Measurements from ENCODE around the gene PSMB11.
"Not testable (repeated sequence)": the region's sequence is repeated elsewhere in the genome, so short reads cannot be mapped to it uniquely, and the experiment has no call there.

Gene PSMB11, protein sequence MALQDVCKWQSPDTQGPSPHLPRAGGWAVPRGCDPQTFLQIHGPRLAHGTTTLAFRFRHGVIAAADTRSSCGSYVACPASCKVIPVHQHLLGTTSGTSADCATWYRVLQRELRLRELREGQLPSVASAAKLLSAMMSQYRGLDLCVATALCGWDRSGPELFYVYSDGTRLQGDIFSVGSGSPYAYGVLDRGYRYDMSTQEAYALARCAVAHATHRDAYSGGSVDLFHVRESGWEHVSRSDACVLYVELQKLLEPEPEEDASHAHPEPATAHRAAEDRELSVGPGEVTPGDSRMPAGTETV

DNA sequence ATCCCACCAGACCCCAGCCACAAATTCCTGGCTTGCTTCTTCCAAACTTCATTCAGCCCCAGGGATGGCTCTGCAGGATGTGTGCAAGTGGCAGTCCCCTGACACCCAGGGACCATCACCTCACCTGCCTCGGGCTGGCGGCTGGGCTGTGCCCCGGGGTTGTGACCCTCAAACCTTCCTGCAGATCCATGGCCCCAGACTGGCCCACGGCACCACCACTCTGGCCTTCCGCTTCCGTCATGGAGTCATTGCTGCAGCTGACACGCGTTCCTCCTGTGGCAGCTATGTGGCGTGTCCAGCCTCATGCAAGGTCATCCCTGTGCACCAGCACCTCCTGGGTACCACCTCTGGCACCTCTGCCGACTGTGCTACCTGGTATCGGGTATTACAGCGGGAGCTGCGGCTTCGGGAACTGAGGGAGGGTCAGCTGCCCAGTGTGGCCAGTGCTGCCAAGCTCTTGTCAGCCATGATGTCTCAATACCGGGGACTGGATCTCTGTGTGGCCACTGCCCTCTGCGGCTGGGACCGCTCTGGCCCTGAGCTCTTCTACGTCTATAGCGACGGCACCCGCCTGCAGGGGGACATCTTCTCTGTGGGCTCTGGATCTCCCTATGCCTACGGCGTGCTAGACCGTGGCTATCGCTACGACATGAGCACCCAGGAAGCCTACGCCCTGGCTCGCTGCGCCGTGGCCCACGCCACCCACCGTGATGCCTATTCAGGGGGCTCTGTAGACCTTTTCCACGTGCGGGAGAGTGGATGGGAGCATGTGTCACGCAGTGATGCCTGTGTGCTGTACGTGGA, at the start of gene PSMB11:
Gene PSMB11, plus strand, starts transcription at position 51 of the 804 bp plus-strand sequence. Its CDS starts 14 bp downstream, at position 65.
- DNase-seq = no peak

- DNase-seq = no peak
Observed at GRCh38 chr14:22993517-22993916, 48.5 kb upstream of the PSMB11 start.

GRCh38 chr14:22994762-22995275, 47.2 kb upstream of the PSMB11 start:
- no peak for DNase-seq

DNA sequence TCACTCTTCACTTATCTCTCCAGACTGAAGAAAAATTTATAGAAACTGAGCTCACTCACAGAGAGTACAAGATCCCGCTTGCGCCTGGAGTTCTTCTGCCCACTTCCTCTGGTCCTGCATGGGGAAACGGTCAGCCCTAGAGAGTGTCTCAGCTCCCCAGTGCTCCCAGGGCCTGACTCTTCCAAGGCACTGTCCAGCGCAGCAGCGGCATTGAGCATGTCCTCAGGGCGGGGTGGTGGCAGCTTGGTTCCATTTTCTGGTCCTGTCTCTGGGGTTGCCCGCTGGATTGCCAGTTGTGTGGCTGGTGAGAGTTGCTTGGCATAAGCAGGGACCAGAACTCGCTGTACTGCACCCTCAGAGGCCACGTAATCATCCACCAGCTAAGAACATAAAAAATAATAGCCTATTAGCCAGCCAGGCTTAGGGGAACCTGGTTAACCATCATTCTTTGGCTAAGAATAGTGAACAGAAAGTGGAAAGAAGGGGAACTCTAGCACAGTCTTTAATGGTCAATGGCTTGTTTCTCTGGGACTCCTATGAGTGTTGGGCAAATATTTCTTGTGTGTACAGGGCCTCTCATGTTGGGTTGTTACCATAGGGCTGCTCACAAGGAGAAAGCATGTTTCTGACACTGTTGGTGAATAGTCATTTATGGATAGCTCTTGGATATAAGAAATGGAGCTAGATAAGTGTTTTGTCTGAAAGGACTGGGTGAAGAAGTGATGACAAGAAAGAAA, 46.0 kb upstream of the PSMB11 start:
- no peak for DNase-seq

DNA sequence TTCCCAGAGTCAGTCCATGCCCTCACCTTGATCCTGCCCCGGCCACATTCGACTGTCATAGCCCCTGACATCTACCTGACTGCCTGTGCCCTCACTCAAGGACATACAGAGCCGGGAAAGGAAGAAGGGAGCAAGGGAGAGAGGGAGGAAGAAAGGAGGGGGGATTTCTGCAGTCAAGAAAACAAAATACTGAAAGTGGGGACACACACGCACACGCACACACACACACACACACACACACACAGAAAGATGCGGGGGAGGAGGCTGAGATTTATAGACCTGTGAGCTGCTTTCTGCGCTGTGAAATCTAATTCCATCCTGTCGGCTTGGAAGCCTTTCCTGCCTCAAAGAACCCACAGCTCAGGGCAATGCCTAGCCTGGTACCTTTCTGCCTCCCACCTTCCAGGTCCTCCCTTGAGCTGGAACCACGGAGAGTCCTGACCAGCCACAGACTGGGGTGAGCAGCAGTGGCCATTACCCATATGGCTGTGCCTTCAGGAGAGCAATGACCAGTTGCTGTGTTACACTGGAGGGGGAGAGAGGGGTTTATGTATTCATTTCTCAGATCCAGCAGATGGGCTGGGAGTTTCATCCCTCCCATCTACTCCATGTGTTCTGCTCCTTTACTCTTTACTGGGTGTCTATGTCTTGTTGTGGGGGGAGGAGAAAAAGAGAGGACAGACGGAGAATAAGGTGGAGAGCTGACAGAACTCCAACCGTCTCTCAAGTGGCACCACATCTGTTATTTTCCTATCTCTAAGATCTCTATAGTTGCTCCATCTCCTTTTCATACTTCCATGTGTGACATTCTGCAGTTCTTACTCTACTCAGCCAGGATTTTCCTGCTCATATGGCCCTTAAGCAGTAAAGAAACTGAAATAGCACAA, 45.0 kb upstream of the PSMB11 start:
- no peak for DNase-seq

DNA sequence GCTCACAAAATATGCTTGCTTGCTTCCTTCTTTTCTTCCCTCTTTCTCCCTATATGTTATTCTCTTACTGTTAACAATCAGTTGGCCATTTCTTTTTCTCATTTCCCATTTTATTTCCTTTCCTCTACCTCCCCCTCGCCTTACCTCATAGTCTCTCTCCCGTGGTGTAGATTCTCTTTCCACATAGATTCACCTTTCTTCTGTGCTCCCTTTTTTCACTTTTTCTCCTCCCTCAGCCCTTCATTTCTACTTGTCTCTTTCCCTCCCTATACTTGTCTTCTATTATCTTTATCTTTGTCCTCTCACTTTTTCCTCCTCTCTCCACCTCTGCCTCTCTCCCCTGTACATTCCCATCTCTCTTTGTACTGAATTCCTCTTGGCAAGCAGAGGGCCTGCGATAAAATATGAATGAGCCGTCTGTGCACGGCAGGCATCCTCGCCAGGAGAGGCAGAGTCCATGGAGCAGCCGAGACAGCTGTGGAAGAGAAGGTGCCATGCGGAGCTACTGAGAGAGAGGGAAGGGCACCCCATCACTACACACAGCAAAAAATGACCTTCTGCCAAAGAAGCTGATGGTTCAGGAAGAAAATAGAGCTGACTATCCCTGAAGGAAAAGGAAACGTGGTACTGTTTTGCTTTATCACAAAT, 44.2 kb upstream of the PSMB11 start:
- no peak for DNase-seq

- no peak for DNase-seq
Observed at GRCh38 chr14:22998329-22999012, 43.5 kb upstream of the PSMB11 start.

DNA sequence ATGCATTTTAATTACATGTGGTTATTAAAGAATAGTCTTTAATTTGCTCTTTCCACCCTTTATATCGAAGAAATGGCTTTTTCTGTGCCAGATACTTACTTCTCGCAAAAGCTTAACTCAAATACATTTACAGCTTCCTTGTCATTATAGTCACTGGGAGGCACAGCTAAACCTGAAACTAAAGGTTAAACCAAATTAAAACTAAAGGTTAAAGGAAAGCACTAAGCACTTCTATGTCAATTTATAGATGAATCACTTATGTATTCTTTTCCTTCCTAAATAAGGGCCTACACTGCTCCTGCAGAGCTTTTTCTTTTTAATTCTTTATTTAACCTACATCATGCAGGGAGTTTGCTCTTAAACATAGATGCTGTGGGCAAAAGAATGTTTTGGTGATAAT, 41.2 kb upstream of the PSMB11 start:
- DNase-seq = no peak

DNA sequence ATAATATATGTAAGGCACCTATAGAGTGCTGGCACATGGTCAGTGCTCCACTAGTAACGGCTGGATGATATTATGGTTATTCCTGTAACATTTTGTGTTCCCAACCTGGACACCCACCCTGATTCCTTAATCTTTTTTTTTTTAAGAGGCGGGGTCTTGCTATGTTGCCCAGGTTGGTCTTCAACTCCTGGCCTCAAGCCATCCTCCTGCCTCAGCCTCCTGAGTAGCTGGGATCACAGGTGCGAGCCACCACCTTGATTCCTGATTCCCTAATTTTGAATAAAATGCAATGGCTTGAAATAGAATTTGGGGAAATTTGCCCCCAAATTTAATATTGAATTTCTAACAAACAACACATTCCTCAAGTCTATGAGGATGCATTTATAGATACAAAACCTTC, 39.4 kb upstream of the PSMB11 start:
- no peak for DNase-seq

DNA sequence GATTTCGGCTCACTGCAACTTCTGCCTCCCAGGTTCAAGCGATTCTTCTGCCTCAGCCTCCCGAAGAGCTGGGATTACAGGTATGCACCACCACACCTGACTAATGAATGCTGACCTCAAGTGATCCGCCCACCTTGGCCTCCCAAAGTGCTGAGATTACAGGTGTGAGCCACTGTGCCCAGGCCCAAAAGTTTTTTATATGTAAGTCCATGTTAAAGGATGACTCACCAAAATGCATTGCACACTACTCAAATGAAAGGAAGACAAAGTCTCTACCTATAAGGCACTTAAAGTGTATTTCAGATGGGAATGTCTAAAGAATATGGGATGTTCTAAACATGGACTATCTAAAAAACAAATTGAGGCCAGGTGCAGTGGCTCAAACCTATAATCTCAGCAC, 37.7 kb upstream of the PSMB11 start:
- not testable (repeated sequence) for DNase-seq

DNA sequence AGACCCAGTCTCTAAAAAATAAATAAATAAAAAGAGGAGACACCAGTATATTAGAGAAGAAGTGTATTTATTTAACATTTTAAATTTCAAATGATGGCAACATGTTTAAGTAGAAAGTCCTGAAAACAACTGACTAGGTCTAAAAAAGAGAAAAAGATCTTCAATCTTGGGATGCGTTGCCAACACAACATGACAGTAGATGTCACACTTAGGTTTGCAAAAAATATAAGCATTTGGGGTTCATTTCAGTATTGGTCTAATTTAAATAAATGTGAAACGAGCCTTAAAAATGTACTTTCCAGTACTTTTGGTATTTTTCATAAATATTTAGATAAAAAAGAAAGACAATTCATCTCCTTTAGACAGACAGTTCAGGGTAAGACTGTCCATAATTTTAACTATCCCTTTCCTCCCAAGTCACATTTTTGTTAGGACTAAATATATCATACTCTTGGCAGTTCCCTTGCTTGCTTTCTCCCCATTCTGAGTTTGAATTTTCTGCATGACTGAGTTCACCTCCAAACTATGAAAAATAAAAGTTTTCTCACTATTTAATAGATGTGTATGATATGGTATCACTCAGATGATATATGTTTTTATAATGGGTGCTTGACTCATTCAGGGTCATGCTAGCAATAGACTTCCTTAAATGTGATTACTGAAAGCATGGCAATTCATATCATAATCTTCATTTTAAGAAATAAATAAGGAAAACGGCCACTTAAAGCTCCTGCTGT, 36.4 kb upstream of the PSMB11 start:
- DNase-seq = no peak

- no peak for DNase-seq
Observed at GRCh38 chr14:23006188-23006534, 35.9 kb upstream of the PSMB11 start.

DNA sequence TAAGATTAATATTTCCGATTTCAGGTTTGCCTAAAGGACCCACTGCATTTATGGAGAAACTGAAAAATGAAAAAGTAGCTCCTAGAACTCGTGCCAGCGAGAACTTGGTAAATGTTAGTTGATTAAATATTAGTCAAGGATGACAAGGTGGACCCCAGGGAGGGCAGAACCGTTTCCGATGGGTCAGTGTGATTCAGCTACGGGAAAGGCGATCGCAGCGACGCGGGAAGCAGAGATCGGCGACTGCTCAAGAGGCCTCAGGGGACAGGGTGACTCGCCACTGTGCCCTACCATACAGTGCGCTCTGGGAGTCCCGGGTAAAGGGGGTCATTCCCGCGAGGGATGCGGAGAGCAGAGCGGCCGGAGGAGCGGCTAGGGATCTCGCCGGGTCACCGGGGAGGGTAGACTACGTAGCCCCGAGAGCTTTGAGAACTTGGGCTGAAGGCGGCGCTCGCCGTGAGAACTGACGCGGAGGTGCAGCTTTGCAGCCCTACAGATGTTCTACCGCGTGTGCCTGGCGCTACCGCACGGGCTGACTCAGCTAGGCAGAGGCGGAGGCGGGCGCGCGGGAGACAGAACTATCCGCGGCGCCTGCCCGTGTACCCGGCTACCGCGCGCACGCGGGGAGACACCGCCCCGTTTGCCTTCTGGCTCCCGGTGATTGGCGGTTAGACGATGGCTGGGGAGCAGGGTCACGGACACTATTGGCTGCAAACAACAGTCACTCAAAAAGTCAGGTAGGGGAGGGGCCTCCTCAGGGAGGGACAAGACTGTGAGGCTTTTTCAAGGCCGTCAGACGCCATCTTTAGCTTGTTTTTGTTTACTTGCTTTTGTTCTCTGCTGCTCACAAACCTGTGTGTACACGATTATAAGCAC, 35.2 kb upstream of the PSMB11 start:
- DNase-seq = peak; percentile 95

- DNase-seq = no peak
Observed at GRCh38 chr14:23008831-23009230, 33.2 kb upstream of the PSMB11 start.

- no peak for DNase-seq
Observed at GRCh38 chr14:23009483-23009938, 32.5 kb upstream of the PSMB11 start.

DNA sequence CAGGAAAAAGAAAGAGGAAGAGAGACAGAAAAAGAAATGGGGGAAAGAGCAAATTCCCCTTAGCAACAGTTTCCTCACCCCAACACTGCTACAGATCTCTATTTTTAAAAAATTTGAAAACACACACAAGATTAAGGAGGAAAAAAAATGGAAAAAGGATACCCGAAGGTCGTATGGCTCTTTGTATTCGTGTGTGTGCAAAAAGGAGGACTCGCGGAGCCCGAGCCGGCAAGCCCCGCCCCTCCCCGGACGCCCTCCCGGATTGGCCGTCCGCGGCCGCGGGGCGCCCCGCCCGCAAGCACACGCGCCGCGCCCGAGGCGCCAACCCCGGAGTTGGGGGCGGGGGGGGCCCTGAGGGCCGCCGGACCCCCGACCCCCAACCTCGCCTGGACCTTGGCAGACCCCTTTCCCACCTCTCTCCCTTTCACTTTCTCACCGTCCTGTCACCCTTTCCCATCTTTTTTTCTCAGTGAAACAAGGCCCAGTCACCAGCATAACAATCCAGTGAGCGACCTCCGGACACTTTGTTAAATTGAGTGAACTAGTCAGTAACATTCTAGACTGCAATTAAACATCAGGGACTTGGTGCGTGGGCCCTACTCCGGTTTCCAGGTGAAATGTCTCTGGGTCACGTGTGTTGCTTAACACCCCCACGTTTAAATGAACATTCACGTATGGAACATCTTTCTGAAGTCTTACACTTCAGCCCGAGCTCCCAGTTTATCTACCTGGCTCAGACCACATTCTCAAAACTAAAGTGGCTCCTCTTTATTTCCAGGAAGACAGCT, 31.9 kb upstream of the PSMB11 start, which contains the start of gene C14orf93:
Gene C14orf93, minus strand, starts transcription at position 205 of the 788 bp plus-strand sequence. CDS start 11,120 bp downstream, outside the sequence.
- peak; percentile 27 for DNase-seq

DNA sequence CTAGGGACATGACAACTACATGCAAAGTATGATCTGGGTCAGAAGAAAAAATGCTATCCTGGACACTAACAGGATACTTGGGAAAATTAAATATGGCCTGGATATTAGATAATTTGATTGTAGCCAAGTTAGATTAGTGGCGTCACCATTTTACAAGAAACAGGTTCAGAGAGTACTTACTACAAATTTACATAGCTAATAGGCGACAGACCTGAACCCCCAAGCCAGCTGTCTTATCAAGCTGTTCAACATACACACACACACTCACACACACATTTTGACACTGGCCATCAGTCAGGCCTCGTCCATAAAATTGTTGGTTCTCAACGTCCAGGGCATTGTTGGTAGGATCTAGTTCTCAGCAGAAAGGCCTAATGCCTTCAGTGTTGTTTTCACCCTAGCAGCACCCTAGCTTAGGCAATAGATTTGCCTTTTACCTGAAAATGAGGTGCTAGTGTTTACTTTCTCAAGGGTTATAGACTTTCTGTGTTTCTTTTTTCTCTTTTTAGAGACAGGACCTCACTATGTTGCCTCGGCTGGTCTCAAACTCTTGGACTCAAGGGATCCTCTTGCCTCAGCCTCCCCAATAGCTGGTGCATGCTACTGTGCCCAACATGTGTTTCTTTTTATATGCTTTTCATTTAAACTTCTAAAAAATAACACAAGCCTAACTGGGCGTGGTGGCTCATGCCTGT, 28.8 kb upstream of the PSMB11 start:
- DNase-seq = no peak

GRCh38 chr14:23013749-23014054, 28.3 kb upstream of the PSMB11 start:
- not testable (repeated sequence) for DNase-seq
